GM21390 (cell line): ENCODE results near the gene LRPAP1.

Experiments
- ATAC-seq: cut with Tn5 transposase; IDR thresholded peaks from one replicate; pipeline ENCODE4 v1.9.1; 2021; ENCODE audit not compliant: unreplicated experiment

Gene LRPAP1

GRCh38 chr4:3486541-3487540, 45.4 kb downstream of the LRPAP1 start:
- no peak for ATAC-seq

GRCh38 chr4:3485886-3486540, 46.2 kb downstream of the LRPAP1 start:
- ATAC-seq: no peak

DNA sequence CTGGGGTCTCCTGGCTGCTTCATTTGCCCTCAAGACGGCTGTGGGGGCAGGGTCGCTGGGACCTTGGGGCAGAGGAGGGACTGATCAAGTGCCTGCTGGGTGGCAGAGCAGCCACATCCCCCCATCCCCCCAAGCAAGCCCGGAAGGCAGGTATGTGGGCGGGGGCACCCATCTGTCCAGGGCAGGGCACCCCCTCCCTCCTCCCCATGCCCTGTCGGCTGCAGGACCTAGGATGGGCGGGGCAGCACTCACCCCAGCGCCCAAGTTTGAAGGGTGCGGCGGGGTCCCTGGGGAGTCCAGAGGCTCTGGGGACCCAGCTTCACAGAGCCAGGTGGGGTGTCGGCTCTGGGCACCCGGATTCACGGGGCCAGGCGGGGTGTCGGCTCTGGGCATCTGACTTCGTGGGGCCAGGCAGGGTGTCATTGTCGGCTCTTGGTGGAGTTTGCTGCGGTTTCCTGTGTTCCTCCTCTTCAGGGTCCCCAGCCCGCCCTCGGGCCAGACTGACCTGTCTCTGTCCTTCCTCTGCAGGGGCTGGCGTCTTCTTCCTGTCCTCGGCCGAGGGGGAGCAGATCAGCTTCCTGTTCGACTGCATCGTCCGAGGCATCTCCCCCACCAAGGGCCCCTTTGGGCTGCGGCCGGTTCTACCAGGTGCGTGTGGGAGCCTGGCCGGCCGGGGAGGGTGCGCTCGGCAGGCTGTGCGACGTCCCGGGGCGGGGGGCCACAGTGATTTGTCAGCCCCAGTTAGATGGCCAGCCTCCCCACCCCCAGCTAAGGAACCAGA, 47.0 kb downstream of the LRPAP1 start:
- no peak for ATAC-seq

DNA sequence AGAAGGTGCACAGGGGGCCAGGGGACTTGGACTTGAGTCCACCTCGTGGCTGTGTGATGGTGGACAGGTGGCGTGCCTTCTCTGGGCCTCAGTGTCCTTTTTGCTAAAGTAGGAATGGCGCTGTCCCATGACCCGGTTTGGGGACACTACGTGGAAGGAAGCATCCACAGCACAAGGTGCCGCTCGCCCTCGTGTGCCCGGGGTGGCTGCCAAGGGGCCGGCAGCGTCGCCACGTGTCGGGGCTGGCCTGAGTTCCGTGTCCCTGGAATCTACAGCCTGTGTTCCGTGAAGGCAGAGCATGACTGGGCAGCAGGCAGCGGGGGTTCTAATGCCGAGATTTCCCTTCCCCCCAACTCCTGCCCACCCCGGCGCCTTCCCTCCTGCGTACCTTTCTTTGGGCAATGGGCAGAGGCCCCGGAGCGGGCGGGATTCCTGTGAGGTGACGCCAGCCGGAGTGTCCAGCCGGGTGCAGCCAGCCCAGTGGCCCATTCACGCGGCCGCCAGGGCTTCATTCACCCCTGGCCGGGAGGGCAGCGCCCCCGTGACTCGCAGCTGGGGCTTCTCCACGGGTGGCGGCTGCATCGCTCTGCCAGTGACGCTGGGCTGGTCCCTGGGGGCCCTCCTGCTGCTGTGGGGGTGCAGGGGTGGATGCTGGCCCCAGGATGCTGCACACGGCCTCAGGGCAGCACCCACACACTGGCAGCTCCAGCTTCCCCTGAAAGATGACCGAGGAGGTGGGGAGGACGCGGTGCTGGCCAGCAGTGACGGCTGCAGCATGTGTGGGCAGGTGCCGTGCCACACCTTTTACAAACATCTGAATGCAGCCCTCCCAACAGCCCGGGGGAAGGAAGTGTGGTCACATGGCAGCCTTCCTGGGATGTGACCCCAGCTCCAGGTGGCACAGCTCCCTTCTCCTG, 47.9 kb downstream of the LRPAP1 start:
- no peak for ATAC-seq

- no peak for ATAC-seq
Measured at GRCh38 chr4:3483471-3483921, 48.7 kb downstream of the LRPAP1 start.

- no peak for ATAC-seq
Measured at GRCh38 chr4:3482707-3483106, 49.5 kb downstream of the LRPAP1 start.

DNA sequence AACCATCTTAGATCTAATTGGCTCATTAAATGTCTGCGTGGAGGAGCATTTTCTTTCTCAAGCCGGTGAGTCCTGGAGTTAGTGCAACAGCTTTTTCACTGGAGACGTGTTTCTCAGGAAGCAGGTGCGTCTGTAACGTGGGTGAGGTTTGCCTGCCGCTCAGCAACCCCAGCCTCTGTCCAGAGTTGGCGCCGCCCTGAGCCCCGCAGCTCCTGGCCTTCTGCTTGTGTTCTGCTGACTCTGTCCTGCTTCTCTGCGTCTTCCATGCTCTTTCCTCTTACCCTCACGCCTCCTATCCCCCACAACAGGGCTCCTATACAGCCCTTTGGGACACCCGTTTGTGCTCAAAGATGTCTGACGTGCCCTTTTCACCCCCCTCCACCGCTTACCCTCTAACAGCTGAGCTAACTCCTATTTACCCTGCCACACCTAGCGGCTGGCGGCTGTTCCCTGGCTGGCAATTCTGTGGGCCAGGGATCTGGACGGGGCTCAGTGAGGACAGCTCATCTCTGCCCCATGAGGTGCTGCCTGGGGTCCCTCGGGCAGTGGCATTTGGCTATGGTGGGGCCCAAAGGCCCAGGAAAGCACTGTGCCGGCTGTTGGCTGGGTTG, 50.3 kb downstream of the LRPAP1 start:
- no peak for ATAC-seq

DNA sequence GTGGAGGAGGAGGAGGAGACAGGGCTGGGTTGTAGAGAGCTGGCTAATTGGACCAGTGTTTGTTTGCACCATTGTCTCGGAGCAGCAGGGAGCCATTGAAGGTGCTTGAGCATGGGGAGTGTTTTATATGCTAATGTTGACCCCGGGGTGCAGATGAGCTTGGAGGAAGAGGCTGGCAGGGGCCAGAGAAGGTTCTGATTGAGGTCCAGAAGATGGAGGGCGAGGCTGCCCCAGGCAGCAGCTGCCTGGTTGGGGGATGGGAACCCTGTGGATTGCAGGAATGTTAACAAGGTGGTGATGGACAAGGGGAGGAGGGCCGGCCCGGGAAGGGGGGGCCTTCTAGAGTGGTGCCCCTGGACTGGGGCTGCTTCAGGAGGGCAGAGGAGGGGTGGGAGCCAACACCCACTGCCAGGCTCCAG, 51.1 kb downstream of the LRPAP1 start:
- no peak for ATAC-seq

- ATAC-seq: peak; percentile 69
Measured at GRCh38 chr4:3480528-3481112, 51.6 kb downstream of the LRPAP1 start.

DNA sequence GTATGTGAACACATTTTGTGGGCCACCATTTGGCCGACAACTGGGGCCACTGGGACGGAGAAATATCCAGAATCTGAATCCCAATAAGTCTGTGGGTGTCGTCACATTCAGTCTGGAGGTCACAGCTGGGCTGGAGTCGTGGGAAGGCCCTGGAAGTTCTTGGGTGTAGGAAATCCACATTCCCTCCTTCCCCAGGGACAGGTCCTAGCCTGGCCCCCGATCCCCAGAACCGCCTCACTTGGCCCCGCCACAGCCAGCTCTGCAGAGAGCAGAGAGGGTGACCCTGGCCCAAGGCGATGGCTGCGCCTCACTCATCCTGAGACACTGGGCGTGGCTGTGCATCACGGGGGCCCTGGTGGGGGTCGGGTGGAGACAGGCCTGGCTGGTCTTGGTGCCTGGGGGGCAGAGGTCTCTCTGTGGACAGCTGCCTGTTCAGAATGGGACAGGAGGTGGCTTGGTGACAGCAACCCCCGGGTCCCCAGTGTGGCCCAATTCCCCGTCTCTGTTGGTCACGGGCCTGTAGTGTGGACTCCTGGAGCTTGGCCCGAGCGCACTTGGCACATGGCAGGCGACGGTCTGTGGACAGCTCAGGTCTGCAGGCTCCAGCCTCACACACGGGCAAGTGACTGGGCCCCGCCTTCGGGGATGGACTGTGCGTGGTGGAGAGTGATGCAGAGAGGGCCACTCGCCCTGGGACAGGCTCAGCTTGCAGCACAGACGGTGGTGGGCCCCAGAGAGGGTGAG, 52.7 kb downstream of the LRPAP1 start:
- no peak for ATAC-seq

- ATAC-seq: no peak
Measured at GRCh38 chr4:3478446-3479357, 53.5 kb downstream of the LRPAP1 start.

DNA sequence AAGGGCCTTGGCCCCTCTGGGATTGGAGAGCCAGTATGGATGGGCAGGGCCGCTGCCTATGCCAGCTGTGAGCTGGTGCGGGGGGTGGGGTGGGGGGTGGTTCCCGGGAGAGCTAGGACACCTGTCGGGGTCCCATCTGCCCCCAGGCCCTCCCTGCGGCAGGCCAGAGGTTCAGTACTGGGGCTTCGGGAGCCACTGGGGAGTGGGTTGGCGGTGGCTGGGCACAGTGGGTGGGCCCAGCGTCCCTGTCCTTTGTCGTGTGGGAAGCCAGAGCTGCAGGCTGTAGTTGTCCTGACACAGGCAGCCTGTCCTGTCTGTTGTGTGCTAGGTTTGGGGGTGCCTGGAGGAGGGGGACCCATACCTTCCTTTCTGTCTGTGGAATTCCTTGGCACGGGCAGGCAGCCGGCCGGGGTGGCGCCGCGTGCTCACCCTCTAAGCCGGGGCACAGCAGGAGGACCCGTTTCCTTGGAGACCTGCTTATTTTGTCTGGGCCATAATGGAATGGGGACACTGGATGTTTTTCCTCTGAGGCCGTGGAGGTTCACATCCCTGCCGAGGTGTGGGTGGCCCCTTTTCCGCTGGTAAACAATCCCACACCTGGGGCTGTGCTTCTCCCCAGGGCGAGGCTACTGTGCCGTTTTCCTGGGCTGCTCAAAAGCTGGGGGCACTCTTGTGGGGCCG, 54.3 kb downstream of the LRPAP1 start:
- no peak for ATAC-seq

GRCh38 chr4:3476936-3477749, 55.1 kb downstream of the LRPAP1 start:
- ATAC-seq: no peak

GRCh38 chr4:3476341-3476747, 55.9 kb downstream of the LRPAP1 start:
- ATAC-seq: no peak

DNA sequence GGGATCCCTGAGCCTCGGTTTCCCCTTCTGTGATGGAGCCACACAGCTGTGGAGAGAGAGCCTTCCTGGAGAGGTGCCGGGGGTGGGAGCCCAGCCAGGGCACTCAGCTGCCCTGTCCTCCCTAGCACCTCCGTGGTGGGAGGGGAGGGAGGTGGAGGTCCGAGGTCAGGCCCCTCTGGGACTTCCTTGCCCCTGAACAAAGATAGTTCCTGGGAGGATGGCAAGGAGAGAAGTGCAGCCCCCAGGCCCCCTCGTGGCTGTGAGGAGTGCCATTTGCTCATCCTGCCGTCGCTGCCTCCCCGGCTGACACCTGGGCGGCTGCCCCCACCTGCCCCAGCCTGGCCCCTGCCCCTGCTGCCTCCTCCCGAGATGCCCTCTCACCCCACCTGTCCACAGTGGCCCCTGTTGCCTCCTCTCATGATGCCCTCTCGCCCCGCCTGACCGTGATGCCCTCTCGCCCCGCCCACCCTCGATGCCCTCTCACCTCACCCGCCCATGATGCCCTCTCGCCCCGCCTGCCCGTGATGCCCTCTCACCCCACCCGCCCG, 56.4 kb downstream of the LRPAP1 start:
- no peak for ATAC-seq
